GM12801 (cell line): ENCODE results near the gene MTHFSD.

Experiments used
- TF ChIP-seq, protein P1 (sequence below): IDR thresholded peaks from one replicate; pipeline ENCODE4 v1.5.1; 2011; ENCODE audit warnings: control low read depth; ENCODE audit not compliant: insufficient read length; ENCODE audit errors: extremely low read depth

Gene MTHFSD

DNA sequence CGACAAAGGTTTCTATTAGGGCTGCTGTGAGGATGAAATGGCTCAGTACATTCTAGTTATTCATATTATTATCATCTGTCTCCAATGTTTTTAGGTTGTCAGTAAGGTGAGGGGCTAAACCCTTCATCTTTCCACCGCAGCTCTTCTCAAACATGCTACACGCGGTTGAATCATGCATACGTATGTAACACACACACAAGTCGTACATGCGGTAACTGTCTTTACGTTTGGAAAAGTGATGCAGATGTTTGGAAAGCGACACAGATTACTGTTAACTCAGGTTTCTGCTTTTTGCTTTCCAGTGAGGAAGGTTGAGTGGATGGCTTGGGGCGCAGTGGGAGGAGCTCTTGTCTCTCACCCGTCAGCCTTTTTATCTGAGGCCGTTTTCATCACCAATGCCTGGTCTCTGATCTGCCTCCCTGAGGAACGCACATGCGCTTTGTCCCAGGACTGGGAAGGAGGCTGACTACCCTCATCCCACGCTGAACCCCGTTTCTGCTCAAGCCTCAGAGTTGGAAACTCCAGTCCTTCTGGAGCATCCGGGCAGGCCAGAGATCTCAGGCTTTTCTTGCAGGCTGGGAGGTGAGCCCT is 20.2 kb upstream of the MTHFSD start:
- TF ChIP-seq, protein P1, sequence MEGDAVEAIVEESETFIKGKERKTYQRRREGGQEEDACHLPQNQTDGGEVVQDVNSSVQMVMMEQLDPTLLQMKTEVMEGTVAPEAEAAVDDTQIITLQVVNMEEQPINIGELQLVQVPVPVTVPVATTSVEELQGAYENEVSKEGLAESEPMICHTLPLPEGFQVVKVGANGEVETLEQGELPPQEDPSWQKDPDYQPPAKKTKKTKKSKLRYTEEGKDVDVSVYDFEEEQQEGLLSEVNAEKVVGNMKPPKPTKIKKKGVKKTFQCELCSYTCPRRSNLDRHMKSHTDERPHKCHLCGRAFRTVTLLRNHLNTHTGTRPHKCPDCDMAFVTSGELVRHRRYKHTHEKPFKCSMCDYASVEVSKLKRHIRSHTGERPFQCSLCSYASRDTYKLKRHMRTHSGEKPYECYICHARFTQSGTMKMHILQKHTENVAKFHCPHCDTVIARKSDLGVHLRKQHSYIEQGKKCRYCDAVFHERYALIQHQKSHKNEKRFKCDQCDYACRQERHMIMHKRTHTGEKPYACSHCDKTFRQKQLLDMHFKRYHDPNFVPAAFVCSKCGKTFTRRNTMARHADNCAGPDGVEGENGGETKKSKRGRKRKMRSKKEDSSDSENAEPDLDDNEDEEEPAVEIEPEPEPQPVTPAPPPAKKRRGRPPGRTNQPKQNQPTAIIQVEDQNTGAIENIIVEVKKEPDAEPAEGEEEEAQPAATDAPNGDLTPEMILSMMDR, result no peak

DNA sequence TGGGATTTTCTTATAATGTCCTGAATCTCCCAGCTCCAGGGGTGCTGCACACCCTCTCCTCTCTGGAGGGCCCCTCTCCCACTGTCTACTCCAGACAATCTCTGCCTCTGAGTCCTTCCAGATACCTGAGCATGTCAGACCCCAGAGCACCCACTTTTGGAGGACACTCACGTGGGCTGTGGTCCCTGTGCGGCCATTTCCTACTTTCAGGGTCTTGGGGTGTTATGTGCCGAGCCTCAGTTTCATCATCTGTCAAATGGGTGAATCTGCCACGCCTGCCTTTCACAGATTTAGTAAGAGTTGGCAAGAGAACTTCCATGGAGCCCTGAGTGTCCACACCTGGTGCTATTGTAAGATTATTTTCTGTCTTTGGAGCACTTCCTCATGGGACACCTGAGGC is 19.6 kb upstream of the MTHFSD start:
- TF ChIP-seq, protein P1, result no peak

DNA sequence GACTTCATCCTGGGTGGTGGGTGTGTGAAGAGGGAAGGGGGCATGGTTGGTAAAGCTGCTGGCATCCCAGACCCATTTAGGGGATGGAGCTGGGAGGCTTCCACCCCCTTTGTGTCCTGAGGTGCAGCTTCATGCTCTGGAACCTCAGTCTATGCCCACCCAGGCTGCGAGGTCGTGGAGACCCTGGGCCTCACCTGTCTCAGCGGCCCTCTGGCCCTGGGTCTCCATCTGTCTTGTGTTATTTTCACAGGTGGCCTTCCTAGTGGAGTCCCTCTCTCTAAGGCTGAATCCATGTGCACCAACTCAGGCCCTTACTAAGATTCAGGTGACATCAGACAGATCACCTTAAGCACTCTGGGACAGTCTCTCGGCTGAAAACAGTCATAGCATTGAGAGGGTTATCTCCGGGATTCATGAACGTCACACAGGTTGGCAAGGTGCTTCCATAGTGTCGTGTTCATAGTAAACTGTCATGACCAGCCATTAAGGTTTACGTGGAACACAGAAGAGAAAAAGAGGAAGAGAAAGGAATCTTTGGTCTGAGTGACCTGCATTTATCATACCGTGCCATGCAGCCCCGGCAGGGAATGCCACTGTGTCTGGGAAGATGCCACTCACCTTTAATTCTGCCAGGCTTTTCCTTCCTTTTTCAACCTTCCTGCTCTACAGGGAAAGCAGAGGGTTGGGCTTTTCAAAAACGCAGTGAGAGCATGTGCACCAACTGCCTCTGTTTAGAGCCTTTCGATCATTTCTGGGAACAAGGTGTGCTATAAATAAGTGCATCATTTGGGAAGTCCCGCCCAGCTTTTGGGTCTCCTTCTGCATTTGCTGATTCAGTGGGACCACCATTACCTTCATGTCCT is 18.8 kb upstream of the MTHFSD start:
- TF ChIP-seq, protein P1, result no peak

DNA sequence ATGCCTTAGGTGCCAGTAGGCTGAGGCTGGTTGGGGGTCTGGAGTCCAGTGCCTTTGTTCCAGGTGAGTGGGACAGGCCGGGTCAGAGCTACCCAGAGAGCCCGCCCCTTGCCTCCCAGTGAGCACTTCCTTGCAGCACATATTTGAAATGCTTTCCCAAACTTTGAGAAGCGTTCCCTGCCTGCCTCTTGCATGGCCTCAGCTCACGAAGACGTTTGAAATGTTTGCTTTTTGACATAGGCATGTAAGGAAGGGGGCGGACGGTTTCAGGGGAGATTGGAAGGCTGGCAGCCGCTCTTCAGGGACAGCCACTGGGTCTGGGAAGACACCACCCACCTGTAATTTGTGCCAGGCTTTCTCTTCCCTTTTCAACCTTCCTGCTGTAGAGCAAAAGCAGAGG is 18.2 kb upstream of the MTHFSD start:
- TF ChIP-seq, protein P1, result no peak

DNA sequence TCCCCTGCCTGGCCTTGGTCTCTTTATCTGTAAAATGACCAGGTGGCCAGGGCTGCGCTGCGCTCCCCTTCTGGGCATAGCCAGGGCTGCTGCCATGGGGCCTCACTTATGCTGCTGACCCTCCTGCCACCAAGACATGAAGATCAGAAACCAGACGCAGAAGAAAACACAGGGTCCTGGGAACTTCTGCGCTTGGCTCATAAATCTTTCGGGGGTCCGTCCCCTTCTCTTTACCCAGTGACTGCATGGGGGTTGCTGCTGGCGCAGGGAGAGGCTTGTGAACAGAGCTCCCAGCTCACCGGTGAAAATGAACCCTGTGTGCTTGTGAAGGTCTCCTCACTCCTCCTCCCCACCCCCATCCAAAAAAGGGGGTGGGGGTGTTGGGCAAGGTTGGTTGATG is 17.6 kb upstream of the MTHFSD start:
- TF ChIP-seq, protein P1, result no peak

DNA sequence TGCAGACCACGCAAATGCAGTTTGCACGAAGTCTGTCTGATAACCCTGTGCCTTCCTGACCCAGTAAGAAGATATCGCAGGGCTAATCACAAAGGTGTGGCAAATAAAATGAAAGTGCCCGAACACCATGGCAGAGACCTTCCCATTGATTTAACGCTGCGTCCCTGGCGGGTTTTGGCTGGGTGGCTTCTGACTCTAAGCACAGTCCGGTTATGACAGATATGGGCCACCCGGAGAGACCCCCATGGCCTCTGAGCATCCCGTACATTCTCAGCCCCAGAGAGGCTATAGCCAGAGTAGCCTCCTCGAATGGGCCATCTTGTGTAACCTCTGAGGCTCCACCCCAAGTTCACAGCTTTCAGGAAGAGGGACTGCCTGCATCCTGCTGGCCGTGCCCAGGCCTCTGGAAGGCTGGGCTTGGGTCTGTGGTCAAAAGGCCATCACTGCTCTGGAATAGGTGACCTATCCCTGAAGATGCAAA is 17.0 kb upstream of the MTHFSD start:
- TF ChIP-seq, protein P1, result no peak

DNA sequence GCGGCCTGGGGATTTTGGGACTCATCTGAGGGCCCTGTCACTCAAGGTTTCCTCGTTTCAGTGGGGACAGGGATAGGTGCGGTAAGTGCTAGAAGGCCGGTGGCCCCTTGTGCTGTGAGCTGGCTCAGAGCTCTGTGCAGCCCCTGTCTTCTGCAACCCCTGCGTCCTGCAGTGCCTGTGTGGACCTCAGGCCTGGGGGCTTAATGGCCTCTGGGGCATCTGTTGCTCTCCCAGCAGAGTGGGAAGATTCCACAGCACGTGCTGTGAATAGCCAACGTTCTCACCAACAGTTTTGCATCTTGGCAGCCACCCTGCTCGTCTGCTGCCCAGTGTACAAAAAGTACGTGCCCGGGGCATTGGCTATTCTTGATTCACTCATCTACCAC is 16.5 kb upstream of the MTHFSD start:
- TF ChIP-seq, protein P1, result no peak
